Activated T-cell treated with anti-CD3 and anti-CD28 coated beads, Interleukin-2, amount 50 U/mL, for 72 hours (primary cell): ENCODE results near the gene BDP1. TPM values are rescaled to one million over a fixed set of nuclear protein-coding genes. Genes with fewer than 3 reads are reported as not detected.
"Not testable (repeated sequence)": the region's sequence is repeated elsewhere in the genome, so short reads cannot be mapped to it uniquely, and the experiment has no call there.

Source experiments
- ATAC-seq, 2 donors: fragments of 150-1000 bp; cut with Tn5 transposase; replicated peaks in 1 of 2; 2 replicates each; pipeline ENCODE4 v1.10.0; 2021; ENCODE audit warnings: moderate library complexity in 2 of 2, mild to moderate bottlenecking in 1 of 2
- DNase-seq, 2 donors: peaks; one replicate each; pipeline ENCODE4 v3.0.0; 2021 to 2022; ENCODE audit warnings: mixed read lengths in 1 of 2
- H3K27ac Mint-ChIP-seq: one replicate; pipeline ENCODE4 v1.8.0; 2022; ENCODE audit warnings: mild to moderate bottlenecking, moderate library complexity, mixed read lengths
- H3K27me3 Mint-ChIP-seq: one replicate; pipeline ENCODE4 v1.8.0; 2022; ENCODE audit warnings: low read depth, mixed read lengths
- H3K36me3 Mint-ChIP-seq, 2 donors: one replicate each; pipeline ENCODE4 v1.8.0; 2022; ENCODE audit warnings: mixed read lengths in 2 of 2, mild to moderate bottlenecking in 1 of 2; ENCODE audit not compliant: insufficient read depth in 2 of 2
- H3K4me1 Mint-ChIP-seq: one replicate; pipeline ENCODE4 v1.8.0; 2022; ENCODE audit warnings: low read depth, mixed read lengths
- H3K4me3 Mint-ChIP-seq, 2 donors: one replicate each; pipeline ENCODE4 v1.8.0; 2022; ENCODE audit warnings: mild to moderate bottlenecking in 2 of 2, mixed read lengths in 2 of 2, moderate library complexity in 2 of 2
- H3K9me3 Mint-ChIP-seq, 2 donors: one replicate each; pipeline ENCODE4 v1.8.0; 2022; ENCODE audit warnings: mixed read lengths in 2 of 2
- total RNA-seq, 2 donors: library from RNA; stranded (reverse); gene quantifications; one replicate each; pipeline ENCODE4 v1.2.3, GENCODE V29; 2022

Gene BDP1
- total RNA-seq, 2 donors from 2014 or later = 30.3 to 31.9 TPM

DNA sequence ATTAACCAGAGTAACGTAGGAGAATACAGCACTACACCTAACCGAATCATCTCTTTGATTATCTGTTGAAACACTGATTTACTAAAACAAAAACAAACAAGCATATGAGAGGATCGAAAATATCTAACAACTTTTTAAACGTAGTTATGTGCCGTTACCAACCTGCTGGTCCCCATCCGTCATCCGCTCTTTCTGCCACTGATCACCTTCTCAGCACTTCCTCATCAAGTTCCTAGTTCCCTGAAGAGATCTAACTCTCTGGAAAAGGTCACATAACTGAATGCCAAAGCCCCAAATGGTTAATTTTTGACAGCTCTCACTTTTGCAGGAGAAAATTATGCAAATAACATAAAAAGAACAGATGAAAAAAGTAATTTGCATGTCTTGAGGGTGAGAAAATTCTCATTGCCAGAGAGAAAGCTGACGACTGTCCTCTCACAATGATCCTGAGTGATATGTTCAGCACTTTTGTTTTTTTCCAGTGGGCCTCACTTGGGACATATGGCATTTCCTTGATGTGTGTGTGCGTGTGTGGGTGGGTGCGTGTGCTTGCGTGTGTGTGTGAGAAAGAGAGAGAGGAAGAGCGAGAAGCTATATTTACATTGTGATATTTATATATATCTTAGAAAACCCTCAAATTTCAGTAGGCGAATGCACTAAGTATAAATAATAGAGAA is 8.8 kb upstream of the BDP1 start:
- H3K27ac Mint-ChIP-seq, H3K36me3 Mint-ChIP-seq, H3K4me1 Mint-ChIP-seq, H3K9me3 Mint-ChIP-seq, DNase-seq: not testable (repeated sequence)
- ATAC-seq = peak; percentile 8 to 16
- H3K4me3 Mint-ChIP-seq = peak overlapping the region; percentile 25 to 75
- peaks cover 24% of the 10 kb centered on the region for H3K27me3 Mint-ChIP-seq

DNA sequence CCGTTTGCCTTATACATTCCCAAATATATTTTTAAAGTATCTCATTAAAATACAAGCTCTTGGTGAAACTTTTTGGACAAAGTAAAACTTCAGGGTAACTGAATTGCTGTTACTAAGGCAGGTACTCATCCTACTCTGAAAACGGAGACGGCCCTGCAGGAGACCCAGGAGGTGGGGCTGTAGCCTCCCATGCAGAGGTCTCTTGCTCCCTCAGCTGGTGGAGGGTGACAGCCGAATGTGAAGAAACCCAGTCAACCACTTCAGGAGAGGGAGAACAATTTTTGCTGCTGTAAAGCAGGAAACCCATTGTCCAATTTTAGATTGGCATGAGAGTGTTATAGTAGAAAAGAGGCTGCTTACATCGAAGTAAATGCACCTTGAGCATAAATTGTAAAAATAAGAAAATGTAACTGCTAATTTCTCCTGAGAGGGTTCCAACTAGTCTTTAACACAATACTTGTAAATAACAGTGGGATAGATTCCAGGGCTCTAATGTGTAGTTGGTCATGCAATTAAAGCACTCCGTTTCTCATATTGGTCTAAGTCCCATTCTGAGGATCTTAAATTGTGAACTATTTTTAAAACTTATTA is 8.1 kb upstream of the BDP1 start:
- not testable (repeated sequence) for H3K27ac Mint-ChIP-seq, H3K4me3 Mint-ChIP-seq, H3K9me3 Mint-ChIP-seq, H3K36me3 Mint-ChIP-seq, H3K4me1 Mint-ChIP-seq
- H3K27me3 Mint-ChIP-seq = peaks cover 29% of the 10 kb centered on the region
- peak; percentile 99 for ATAC-seq
- peak; percentile 55 to 67 for DNase-seq

DNA sequence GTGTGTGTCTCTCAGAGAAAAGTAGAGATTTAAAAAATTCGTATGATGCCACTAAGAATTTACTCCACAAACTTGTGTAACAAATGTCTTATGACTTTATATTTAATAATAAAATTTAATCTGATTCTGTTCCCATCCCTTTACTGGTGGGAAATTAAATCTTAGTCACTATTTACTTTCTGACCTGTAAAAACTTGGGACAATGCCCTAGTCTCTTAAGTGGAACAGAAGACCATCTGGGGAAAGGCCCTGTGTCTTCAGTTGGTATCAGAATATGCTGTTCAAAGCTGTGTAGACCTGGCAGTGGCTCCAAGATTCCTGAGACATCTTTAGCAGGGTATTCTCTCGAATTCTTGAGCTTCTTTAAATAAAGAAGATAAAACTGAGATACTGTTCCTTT is 2.6 kb upstream of the BDP1 start:
- H3K4me1 Mint-ChIP-seq = peaks cover 28% of the 10 kb centered on the region
- no peak overlapping the region for H3K4me3 Mint-ChIP-seq
- DNase-seq (no peak), ATAC-seq (no peak)
- peaks cover 0 to 4% of the 10 kb centered on the region in 2 donors for H3K36me3 Mint-ChIP-seq
- no peaks in the 10 kb centered on the region for H3K9me3 Mint-ChIP-seq
- H3K27me3 Mint-ChIP-seq = peaks cover 14% of the 10 kb centered on the region
- no peak overlapping the region for H3K27ac Mint-ChIP-seq

DNA sequence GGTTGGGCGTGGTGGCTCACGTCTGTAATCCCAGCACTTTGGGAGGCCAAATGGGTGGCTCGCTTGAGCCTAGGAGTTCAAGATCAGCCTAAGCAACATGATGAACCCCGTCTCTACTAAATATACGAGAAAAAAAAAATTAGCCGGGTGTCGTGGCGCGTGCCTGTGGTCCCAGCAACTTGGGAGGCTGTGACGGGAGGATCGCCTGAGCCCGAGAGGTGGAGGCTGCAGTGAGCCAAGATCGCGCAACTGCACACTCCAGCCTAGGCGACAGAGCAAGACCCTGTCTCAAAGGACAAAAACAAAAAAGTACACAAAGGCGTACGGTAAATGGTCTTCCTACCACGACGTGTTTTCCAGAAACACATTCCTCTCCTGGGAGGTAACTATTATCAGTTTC is 538 bp upstream of the BDP1 start:
- H3K4me1 Mint-ChIP-seq = peaks cover 31% of the 10 kb centered on the region
- H3K4me3 Mint-ChIP-seq = peak overlapping the region; percentile 98 to 99
- no peak overlapping the region for H3K27ac Mint-ChIP-seq
- H3K36me3 Mint-ChIP-seq = peaks cover 0 to 10% of the 10 kb centered on the region in 2 donors
- DNase-seq = no peak
- ATAC-seq = no peak
- peaks cover 14% of the 10 kb centered on the region for H3K27me3 Mint-ChIP-seq
- H3K9me3 Mint-ChIP-seq = no peaks in the 10 kb centered on the region

DNA sequence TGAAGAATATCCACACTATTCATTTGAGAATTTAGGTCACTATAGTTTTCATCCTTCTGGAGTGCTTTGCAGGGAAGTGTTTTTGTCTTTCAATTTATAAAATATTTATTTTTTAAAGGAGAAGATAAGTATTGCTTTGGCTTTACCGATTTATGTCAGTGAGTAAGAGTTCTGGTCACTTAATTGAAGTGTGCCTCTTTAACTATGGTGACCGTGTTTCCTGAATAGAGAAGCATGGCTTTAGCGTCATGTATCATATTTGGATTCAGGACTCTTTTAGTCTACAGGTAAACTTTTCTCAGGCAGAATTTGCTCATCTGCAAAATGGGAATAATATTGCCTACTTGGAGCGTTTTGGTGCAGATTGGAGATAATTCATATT is 902 bp downstream of the BDP1 start:
- H3K36me3 Mint-ChIP-seq = peaks cover 0 to 10% of the 10 kb centered on the region in 2 donors
- H3K9me3 Mint-ChIP-seq = no peaks in the 10 kb centered on the region

DNA sequence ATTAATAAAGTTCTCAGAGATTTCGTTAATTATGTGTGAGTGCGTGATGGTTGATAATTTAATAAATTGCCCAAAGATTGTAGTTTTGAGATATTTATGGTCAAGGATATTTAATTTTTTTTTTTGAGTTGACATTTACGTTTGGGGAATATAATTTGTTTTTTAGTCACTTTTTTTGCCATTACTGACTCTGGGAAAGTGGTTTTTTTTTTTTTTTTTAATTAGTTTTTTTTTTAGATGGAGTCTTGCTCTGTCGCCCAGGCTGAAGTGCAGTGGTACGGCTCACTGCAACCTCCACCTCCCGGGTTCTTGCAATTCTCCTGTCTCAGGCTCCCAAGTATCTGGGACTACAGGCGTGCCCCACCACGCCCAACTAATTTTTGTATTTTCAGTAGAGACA is 1.7 kb downstream of the BDP1 start:
- Mint-ChIP-seq H3K9me3 (no peaks in the 10 kb centered on the region), H3K36me3 (peaks cover 0 to 10% of the 10 kb centered on the region in 2 donors), H3K27ac (no peak overlapping the region), H3K4me1 (peaks cover 31% of the 10 kb centered on the region), H3K27me3 (peaks cover 5% of the 10 kb centered on the region), H3K4me3 (peak overlapping the region; percentile 98 to 99)
- no peak for ATAC-seq
- no peak for DNase-seq

More for the DNA sequence above, 902 bp downstream of the BDP1 start:
- peaks cover 31% of the 10 kb centered on the region for H3K4me1 Mint-ChIP-seq
- H3K27me3 Mint-ChIP-seq = peaks cover 10% of the 10 kb centered on the region
- H3K4me3 Mint-ChIP-seq = peak overlapping the region; percentile 98 to 99
- H3K27ac Mint-ChIP-seq = peak overlapping the region; percentile 98
- ATAC-seq = no peak
- no peak for DNase-seq

DNA sequence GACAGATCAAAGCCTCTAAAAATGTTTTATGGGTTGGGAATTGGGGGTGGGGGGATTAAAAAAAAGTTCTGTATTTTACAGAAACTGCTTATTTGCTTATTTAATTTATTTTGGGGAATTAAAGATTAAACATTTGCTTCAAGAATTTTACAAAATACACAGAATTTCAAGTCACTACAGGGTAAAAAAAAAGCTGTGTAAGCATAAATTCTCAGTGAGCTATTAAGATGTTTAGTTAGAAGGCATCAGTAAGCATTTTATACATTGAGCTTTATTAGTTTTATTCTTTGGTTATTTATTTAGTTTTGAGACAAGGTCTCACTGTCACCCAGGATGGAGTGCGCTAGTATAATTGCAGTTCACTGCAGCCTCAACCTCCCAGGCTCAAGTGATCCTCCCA is 5.2 kb downstream of the BDP1 start:
- peaks cover 21% of the 10 kb centered on the region for H3K4me1 Mint-ChIP-seq
- ATAC-seq (no peak), DNase-seq (no peak)
- H3K4me3 Mint-ChIP-seq = no peak overlapping the region
- no peaks in the 10 kb centered on the region for H3K9me3 Mint-ChIP-seq
- H3K36me3 Mint-ChIP-seq = peaks cover 2 to 13% of the 10 kb centered on the region in 2 donors
- no peaks in the 10 kb centered on the region for H3K27me3 Mint-ChIP-seq
- H3K27ac Mint-ChIP-seq = no peak overlapping the region

DNA sequence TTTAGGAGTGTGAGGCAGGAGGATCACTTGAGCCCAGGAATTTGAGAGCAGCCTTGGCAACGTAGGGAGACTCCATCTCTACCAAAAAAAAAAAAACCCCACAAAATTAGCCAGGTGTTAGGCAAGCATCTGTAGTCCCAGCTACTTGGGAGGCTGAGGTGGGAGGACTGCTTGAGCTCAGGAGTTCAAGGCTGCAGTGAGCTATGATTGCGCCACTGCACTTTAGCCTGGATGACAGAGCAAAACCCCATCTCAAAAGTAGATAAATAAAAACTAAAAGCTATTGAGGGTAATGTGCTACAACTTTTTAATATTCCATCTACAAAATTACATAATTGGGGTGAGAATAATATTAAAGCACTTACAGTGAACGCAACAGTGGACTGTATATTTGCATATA is 5.9 kb downstream of the BDP1 start:
- ATAC-seq (no peak), DNase-seq (no peak)
- H3K4me1 Mint-ChIP-seq = peaks cover 18% of the 10 kb centered on the region
- H3K27me3 Mint-ChIP-seq = no peaks in the 10 kb centered on the region
- H3K4me3 Mint-ChIP-seq = no peak overlapping the region
- peaks cover 5 to 15% of the 10 kb centered on the region in 2 donors for H3K36me3 Mint-ChIP-seq
- no peaks in the 10 kb centered on the region for H3K9me3 Mint-ChIP-seq
- H3K27ac Mint-ChIP-seq = no peak overlapping the region

DNA sequence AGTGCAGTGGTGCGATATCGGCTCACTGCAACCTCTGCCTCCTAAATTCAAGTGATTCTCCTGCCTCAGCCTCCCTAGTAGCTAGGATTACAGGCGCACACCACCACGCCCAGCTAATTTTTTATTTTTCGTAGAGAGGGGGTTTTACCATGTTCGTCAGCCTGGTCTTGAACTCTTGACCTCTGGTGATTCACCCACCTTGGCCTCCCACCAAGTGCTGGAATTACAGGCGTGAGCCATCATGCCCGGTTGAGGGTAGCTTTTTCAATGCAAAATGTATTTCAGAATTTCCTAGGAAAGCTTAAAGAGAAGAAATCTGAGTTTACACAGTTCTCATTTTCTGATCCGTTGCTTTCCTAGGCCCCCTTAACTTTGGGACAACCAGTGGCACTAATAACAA is 15.7 kb downstream of the BDP1 start:
- Mint-ChIP-seq H3K4me3 (no peak overlapping the region), H3K36me3 (peaks cover 1 to 25% of the 10 kb centered on the region in 2 donors), H3K4me1 (no peaks in the 10 kb centered on the region), H3K9me3 (no peaks in the 10 kb centered on the region), H3K27ac (no peak overlapping the region), H3K27me3 (no peaks in the 10 kb centered on the region)
- DNase-seq (no peak), ATAC-seq (no peak)

DNA sequence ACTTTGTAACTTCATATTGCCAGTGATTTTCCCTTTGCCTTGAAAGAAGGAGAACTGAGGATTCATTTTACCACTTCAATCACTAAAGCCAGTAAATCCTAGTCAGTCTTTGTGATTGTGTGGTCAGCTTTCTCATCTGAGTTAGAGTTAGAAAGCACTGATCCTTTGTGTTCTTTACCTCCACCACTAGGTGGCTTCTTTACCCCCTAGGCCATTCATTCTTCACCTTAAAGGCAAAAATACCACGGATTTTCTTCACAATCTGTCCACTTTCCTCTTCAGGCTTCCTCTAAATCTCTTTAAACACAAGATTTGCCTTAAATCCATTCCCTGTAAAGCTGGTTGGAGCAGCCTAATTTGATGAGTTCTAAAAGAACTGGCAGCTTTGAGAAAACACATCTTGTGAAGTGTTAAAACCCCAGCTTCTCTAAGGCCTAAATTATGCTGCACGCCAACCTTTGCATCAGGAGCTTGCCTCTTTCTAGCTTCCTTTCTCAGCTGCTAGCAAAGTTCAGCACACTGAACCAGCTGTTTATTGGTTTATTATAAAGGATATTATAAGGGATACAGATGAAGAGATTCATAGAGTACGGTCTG is 20.4 kb downstream of the BDP1 start:
- H3K4me3 Mint-ChIP-seq = no peak overlapping the region
- no peaks in the 10 kb centered on the region for H3K27me3 Mint-ChIP-seq
- DNase-seq = peak in 1 of 2 donors; percentile 8

DNA sequence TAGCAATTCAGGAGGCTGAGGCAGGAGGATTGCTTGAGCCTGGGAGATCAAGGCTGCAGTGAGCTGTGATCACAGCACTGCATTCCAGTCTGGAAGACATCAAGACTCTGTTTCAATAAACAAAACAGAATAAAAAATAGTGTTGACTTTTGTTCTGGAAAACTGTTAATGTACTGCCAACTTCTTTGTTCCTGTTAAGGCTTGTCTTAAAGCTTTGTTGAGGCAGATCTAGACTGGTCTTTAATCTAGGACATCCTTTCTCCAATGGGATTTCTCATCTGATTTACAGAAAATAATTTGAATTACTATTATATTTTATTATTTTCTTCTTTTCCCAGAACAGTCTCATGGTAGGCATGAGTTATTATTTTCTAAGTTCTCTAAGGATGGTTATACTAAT is 26.0 kb downstream of the BDP1 start:
- Mint-ChIP-seq H3K27ac (no peak overlapping the region), H3K36me3 (peaks cover 7 to 19% of the 10 kb centered on the region in 2 donors), H3K27me3 (no peaks in the 10 kb centered on the region), H3K4me3 (no peak overlapping the region), H3K4me1 (no peaks in the 10 kb centered on the region), H3K9me3 (no peaks in the 10 kb centered on the region)
- no peak for ATAC-seq
- DNase-seq = no peak

More for the DNA sequence above, 20.4 kb downstream of the BDP1 start:
- Mint-ChIP-seq H3K4me1 (no peaks in the 10 kb centered on the region), H3K9me3 (no peaks in the 10 kb centered on the region), H3K36me3 (peaks cover 2 to 24% of the 10 kb centered on the region in 2 donors), H3K27ac (no peak overlapping the region)
- ATAC-seq = peak in 1 of 2 donors; percentile 52

DNA sequence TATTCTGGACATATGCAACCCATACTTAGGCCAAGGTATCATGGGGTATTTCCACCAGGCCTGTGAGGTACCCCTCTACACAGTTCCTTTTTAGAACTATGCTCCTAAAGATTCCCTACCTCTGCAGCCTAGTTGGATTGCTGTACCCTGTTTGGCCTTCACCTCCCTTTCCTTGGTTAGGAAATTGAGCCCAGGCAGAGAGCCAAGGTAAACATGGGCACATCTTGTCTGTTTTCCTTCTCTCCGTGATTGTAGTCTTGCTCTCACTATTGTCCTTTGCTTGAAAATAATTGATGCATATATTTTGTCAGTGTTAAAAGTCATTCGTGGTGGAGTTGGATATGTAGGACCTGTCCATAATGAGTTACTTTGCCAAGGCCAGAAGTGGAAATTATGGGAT is 26.7 kb downstream of the BDP1 start:
- DNase-seq (no peak), ATAC-seq (no peak)
- Mint-ChIP-seq H3K27me3 (no peaks in the 10 kb centered on the region), H3K4me1 (no peaks in the 10 kb centered on the region), H3K4me3 (no peak overlapping the region), H3K36me3 (peaks cover 5 to 17% of the 10 kb centered on the region in 2 donors), H3K27ac (no peak overlapping the region), H3K9me3 (no peaks in the 10 kb centered on the region)

DNA sequence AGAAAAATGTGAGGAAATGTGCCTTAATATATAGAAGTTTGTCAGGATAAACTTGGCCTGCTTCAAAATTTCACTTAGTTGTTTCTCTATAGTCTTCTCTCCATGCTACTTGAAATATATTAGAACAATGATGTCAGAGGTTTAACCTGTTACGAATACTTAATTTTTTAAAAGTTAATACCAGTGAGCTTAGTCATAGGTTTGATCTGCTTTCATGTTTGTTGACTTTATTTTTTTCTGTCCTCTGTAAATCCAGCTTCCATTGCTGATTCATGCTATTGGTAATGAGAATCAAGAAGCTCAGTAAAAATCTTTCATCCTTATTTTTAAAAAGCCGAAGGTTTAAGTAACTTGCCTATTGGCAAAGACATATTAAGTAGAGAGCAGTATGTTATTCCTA is 27.9 kb downstream of the BDP1 start:
- Mint-ChIP-seq H3K4me3 (no peak overlapping the region), H3K27ac (peak overlapping the region; percentile 87), H3K4me1 (no peaks in the 10 kb centered on the region), H3K36me3 (peaks cover 5 to 20% of the 10 kb centered on the region in 2 donors), H3K27me3 (no peaks in the 10 kb centered on the region), H3K9me3 (no peaks in the 10 kb centered on the region)
- no peak for ATAC-seq
- DNase-seq = no peak
